HG03064 (cell line): ENCODE measurements around the gene SMARCC1.

ENCODE experiments used
- ATAC-seq: cut with Tn5 transposase; IDR thresholded peaks from one replicate; pipeline ENCODE4 v1.9.1; 2021; ENCODE audit warnings: low read depth; ENCODE audit not compliant: unreplicated experiment

Gene SMARCC1

GRCh38 chr3:47711596-47711995, 70.1 kb downstream of the SMARCC1 start:
- ATAC-seq = no peak

- ATAC-seq = no peak
Measured at GRCh38 chr3:47705391-47705790, 76.3 kb downstream of the SMARCC1 start.

GRCh38 chr3:47704237-47704612, 77.5 kb downstream of the SMARCC1 start:
- ATAC-seq = no peak

GRCh38 chr3:47701388-47701787, 80.3 kb downstream of the SMARCC1 start:
- ATAC-seq = no peak

- no peak for ATAC-seq
Measured at GRCh38 chr3:47692158-47692557, 89.5 kb downstream of the SMARCC1 start.

GRCh38 chr3:47688488-47688887, 93.2 kb downstream of the SMARCC1 start:
- ATAC-seq = no peak

GRCh38 chr3:47685037-47685436, 96.7 kb downstream of the SMARCC1 start:
- no peak for ATAC-seq

GRCh38 chr3:47681016-47681415, 100.7 kb downstream of the SMARCC1 start:
- no peak for ATAC-seq

- no peak for ATAC-seq
Measured at GRCh38 chr3:47678446-47679338, 103.0 kb downstream of the SMARCC1 start.

GRCh38 chr3:47669026-47669749, 112.5 kb downstream of the SMARCC1 start:
- ATAC-seq = no peak

- no peak for ATAC-seq
Measured at GRCh38 chr3:47666118-47666517, 115.6 kb downstream of the SMARCC1 start.

GRCh38 chr3:47664519-47664918, 117.2 kb downstream of the SMARCC1 start:
- ATAC-seq = no peak

- ATAC-seq = no peak
Measured at GRCh38 chr3:47663630-47664240, 118.0 kb downstream of the SMARCC1 start.

GRCh38 chr3:47661121-47661752, 120.5 kb downstream of the SMARCC1 start:
- ATAC-seq = no peak

GRCh38 chr3:47658444-47658843, 123.2 kb downstream of the SMARCC1 start:
- ATAC-seq = no peak

GRCh38 chr3:47652142-47652541, 129.6 kb downstream of the SMARCC1 start:
- ATAC-seq = no peak

GRCh38 chr3:47650294-47650693, 131.4 kb downstream of the SMARCC1 start:
- no peak for ATAC-seq

GRCh38 chr3:47647550-47647949, 134.1 kb downstream of the SMARCC1 start:
- no peak for ATAC-seq

- no peak for ATAC-seq
Measured at GRCh38 chr3:47646362-47646761, 135.3 kb downstream of the SMARCC1 start.

- ATAC-seq = no peak
Measured at GRCh38 chr3:47645551-47645950, 136.1 kb downstream of the SMARCC1 start.

GRCh38 chr3:47643092-47643491, 138.6 kb downstream of the SMARCC1 start:
- no peak for ATAC-seq
